NOMO-1 (cell line): ENCODE data around the gene ZNF280B.
A peak's percentile ranks its signal among the peaks of the same experiment; 100 is the strongest.
"Not testable (repeated sequence)": the region's sequence is repeated elsewhere in the genome, so short reads cannot be mapped to it uniquely, and the experiment has no call there.

Experiments used
- DNase-seq, 2 experiments: peaks; one replicate each; lab custom pipeline; 2025; ENCODE audit not compliant: unreplicated experiment in 2 of 2; lab: John Stamatoyannopoulos, UW

The ZNF280B gene

DNA sequence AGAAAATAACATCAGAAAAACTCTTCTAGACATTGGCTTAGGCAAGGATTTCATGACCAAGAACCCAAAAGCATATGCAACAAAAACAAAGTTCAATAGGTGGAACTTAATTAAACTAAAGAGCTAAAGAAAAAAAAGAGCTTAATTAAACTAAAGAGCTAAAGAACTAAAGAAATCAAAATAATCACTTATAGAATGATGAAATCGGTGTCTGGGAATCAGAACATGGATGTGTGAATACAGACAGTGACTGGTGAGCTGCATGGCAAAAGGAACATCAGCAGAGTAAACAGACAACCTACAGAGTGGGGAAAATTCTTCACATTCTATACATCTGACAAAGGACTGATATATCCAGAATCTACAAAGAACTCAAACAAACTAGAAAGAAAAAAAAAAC is 41.4 kb downstream of the ZNF280B start:
- no peak for DNase-seq

- no peak for DNase-seq
Measured at GRCh38 chr22:22465782-22466181, 42.8 kb downstream of the ZNF280B start.

DNA sequence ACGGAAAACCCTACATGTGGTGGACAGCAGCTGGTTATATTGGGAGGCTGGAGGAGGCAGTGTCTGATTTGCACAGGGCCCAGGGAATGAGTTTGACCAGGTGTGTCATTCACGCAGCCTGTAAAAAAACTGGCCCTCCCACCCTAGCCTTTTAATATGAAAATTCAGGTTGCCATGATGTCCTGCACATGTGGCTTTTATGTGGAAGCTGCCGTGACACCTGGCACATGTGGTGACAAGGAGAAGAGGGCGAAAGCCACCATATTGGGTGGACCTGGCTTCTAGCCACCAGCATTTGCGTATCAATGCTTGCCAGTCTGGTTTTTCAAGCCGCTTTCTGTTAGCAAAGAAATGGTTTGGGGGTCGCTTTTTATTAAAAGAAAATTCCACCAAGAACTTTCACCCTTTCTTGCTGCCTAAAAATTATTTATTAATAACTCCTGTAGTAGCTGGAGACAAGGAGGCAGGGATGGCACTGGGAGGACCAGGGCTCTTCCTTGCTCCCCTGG is 43.4 kb downstream of the ZNF280B start:
- DNase-seq: no peak

DNA sequence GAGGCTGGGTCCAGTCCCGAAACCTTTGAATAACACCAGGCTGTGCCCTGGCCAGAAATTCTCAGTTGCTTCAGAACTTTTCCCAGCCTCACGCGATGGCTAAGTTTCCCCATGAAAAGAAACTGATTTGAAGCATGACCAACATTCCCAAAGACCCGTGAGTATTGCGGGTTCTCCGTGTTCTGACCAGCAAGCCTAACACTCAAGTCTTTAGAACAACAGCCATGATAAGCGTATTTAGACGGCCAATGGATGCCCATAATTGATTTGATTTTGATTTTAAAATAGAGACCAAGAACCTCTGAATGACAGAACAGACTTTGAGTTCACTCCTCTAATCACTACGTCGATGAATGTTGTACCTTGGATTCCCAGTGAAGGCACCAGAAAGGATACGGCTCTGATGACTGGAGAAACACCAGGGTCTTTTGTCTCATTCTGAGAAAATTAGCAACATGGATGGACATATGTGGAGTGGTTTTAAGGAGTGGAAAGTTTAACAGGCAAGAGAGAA is 43.9 kb downstream of the ZNF280B start:
- no peak for DNase-seq

- DNase-seq: peak in 1 of 2 experiments; percentile 51
Measured at GRCh38 chr22:22463855-22464540, 44.5 kb downstream of the ZNF280B start.

- peak in 1 of 2 experiments; percentile 3 for DNase-seq
Measured at GRCh38 chr22:22462813-22463567, 45.6 kb downstream of the ZNF280B start.

DNA sequence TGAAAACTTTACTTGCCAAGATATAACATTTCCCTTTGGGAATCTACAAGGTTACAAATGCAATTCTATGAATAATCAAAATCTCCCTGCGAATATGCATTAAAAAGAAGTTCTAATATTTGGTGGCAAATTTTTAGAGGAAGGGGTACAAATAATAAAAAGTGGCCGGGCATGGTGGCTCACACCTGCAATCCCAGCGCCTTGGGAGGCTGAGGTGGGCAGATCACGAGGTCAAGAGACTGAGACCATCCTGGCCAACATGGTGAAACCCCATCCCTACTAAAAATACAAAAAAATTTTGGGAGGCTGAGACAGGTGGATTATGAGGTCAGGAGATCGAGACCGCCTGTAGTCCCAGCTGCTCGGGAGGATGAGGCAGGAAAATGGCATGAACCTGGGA is 47.0 kb downstream of the ZNF280B start:
- DNase-seq: no peak

DNA sequence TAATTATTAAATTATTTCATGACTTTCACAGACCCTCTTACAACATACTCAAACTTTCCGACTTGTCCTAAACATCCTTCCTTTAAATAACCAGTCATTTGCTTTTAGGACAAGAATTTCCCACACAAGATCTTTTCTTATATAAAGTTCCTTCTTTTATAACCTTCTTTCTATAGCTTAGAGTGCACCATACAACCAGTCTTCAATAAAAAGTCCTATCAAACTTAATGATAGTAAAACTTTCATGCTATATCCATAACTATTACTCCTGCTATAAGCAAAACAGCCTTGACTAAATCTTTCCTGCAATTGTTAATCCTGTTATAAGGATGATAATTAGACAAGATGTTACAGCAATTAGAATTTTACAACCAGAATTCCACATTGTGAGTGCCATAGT is 47.4 kb downstream of the ZNF280B start:
- no peak for DNase-seq

DNA sequence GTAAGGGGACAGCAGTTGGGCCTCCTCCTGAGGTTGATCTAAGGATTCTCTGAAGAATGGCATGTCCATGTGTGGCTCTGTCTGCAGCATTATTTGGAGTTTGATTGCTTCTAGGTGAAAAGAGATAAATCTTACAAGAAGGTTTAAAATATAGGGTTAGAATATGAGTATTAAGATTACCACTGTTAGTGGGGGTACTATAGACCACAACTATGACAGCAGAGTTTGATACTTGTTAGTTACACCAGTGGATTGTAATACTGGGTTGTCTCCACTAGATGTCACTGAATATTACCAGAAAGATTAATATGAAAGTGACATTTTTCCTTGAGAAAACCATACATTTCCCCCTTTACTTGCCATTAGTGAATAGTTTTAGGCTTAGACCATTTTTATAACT is 47.9 kb downstream of the ZNF280B start:
- DNase-seq: peak in 1 of 2 experiments; percentile 3

GRCh38 chr22:22460060-22460459 is 48.5 kb downstream of the ZNF280B start:
- DNase-seq: no peak

DNA sequence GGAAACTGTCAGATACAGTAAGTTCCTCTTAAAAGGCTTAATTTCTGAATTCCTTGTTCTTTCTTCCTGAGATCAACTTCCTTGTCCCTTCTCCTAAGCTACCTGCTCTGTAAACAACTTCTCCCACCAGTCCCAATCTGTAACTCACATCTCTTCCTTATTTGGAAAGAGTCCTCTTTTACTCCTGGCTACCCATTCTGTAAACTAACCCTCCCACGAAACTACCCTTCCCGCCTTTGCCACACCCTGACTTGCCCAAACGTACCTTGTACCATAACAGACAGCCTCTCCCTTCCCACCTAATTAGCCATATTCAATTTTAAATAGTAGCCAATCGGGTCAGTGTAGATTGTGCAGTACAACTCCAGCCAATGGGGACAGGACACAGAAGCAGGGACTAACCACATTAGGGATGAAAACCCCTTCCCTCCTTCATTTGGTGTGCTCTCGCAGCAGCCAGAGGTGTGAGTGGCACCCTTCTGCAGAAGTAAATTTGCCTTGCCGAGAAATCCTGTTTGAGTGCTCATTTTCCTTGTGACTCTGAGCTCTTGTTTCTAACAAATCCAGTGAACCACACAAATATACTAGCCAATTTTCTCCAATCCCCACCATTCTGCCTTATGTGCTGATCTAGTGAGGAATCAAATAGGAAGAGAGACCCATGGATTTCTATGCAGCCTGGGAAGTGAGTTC is 49.5 kb downstream of the ZNF280B start:
- no peak for DNase-seq

DNA sequence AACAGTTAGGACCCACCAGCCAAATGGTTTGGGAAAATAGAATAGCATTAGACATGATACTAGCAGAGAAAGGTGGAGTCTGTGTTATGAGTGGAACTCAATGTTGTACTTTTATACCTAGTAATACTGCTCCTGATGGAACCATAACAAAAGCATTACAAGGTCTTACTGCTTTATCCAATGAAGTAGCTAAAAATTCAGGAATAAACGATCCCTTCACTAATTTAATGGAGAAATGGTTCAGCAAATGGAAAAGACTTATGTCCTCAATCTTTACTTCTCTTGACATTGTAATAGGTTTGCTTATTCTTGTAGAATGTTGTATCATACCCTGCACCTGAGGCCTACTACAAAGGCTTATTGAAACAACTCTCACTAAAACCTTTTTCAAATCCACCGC is 50.2 kb downstream of the ZNF280B start:
- no peak for DNase-seq

DNA sequence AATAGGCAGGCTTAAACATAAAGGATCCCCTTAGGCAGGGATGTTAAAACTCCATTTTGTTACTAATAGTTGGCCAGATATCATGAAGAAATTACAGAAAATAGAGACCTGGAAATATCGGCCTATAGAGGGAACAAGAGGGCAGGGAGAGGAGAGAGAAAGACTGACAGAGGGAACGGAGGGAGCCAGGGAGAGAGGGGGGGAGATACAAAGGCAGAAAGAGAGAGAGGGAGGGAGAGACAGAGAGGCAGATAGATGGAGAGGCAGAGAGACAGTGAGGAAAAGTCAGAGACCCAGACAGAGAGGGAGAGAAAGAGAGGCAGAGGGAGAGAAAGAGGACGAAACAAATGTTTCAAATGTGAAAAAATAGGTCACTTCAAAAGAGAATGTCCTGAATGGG is 53.5 kb downstream of the ZNF280B start:
- DNase-seq: no peak

- no peak for DNase-seq
Measured at GRCh38 chr22:22452996-22453686, 55.4 kb downstream of the ZNF280B start.

DNA sequence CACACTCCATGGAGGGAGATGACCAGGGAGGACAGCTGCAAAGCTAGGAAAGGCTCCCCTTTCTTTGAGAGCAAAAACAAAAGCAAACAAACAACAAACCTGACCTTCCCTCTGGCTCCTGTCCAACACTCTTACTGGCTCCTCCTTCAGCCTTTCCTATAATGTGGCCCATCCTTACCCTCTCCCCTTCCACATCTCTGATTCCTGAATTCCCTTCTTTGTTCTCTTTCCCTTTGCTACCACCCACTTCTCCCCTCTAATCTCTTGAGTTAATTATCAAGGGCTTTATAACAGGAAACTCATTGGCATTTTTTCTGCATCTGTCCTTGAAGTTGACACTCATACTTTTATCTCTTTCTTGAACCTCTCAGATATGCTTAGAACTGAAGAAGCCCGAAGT is 56.3 kb downstream of the ZNF280B start:
- no peak for DNase-seq

- DNase-seq: peak; percentile 53 to 75
Measured at GRCh38 chr22:22450343-22450839, 58.2 kb downstream of the ZNF280B start.

DNA sequence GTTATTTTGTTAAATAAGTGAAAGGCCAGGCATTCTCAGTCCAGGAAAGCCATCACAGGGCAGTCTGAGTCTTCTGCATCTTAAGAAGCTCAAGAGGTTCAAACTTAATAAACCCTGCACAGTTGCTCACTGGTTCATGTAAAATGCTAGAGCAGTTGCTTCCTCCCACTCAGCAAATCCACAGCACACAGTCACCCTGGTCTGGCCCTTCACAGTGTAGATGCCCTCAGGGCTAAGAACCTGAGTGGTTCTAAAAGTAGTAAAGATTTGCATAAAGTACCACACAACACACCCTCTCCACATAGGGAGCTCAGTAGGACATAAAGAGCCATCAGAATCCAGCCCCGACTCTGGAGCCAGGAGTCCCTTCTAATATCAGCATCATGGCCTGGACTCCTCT is 58.7 kb downstream of the ZNF280B start:
- DNase-seq: no peak

DNA sequence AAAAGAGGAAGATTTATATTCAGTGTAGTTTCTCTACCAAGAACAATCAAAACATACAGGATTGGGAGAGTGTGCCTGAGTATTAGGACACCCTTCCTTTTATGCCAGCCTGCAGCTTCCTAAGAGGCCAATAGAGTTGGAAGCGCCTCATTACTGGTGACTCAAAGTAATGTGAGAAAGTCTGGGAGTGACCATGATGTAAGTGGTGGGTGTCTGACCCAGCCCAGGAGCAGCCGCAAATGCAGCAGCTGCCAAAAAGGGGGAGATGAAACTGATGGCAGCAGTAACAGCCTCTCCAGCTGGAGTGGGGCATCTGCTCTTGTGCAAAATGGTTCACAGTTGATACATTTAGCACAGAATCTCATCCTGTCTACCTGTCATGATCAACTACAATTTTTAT is 62.0 kb downstream of the ZNF280B start:
- DNase-seq: no peak

DNA sequence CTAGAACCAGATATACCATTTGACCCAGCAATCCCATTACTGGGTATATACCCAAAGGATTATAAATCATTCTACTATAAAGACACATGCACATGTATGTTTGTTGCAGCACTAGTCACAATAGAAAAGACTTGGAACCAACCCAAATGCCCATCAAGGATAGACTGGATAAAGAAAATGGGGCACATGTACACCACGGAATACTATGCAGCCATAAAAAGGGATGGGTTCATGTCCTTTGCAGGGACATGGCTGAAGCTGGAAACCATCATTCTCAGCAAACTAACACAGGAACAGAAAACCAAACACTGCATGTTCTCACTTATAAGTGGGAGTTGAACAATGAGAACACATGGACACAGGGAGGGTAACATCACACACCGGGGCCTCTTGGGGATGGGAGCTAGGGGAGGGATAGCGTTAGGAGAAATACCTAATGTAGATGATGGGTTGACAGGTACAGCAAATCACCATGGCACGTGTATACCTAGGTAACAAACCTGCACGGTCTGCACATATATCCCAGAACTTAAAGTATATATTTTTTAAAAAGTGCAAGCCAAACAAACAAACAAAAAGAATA is 64.4 kb downstream of the ZNF280B start:
- not testable (repeated sequence) for DNase-seq
